H1 (cell line): ENCODE data around the gene SMYD4. TPM values are rescaled to one million over a fixed set of nuclear protein-coding genes. Genes with fewer than 3 reads are reported as not detected.

Experiments
- CTCF ChIA-PET: fragments of 300-600 bp; sonication (Branson Sonifier 250); formaldehyde crosslinking; loops from one replicate; lab custom pipeline; 2021; ENCODE audit not compliant: partially characterized antibody; lab: Charles Lee
- POLR2A ChIA-PET: fragments of 300-600 bp; sonication (Branson Sonifier 250); formaldehyde crosslinking; loops from one replicate; lab custom pipeline; 2021; ENCODE audit warnings: inconsistent platforms; ENCODE audit not compliant: partially characterized antibody; lab: Charles Lee
- DNase-seq, 2 experiments: peaks; one replicate each; pipeline versions ENCODE4 v3.0.0 to v3.0.0-alpha.2; 2010 to 2022; ENCODE audit warnings: low spot score in 2 of 2, low read depth in 1 of 2, mixed read lengths in 1 of 2
- FAIRE-seq: peaks from 2 replicates; lab custom pipeline; 2011; peaks lifted over from hg19 to GRCh38; lab: Jason Lieb, UNC
- H2AFZ ChIP-seq: 2 replicates; pipeline ENCODE4 v1.8.1; 2012; ENCODE audit warnings: low read length, inconsistent platforms
- H2AK5ac ChIP-seq: 2 replicates; pipeline ENCODE4 v1.6.1; 2013; ENCODE audit warnings: low read depth, low read length
- H2BK120ac ChIP-seq: replicated peaks from 2 replicates; pipeline ENCODE3; 2013; ENCODE audit warnings: low read depth, low read length, inconsistent platforms
- H2BK12ac ChIP-seq: 2 replicates; pipeline ENCODE4 v1.6.1; 2013; ENCODE audit warnings: low read depth, low read length
- H2BK15ac ChIP-seq: 2 replicates; pipeline ENCODE4 v1.6.1; 2013; ENCODE audit warnings: low read length
- H2BK20ac ChIP-seq: 2 replicates; pipeline ENCODE4 v1.6.1; 2013; ENCODE audit warnings: low read length
- H2BK5ac ChIP-seq: 2 replicates; pipeline ENCODE4 v1.6.1; 2013; ENCODE audit warnings: low read depth, low read length
- H3K14ac ChIP-seq: 2 replicates; pipeline ENCODE4 v1.6.1; 2013; ENCODE audit warnings: inconsistent platforms; ENCODE audit not compliant: insufficient read length
- H3K18ac ChIP-seq: 2 replicates; pipeline ENCODE4 v1.6.1; 2013; ENCODE audit warnings: low read length; ENCODE audit errors: extremely low read depth
- H3K23ac ChIP-seq: 2 replicates; pipeline ENCODE4 v1.6.1; 2013; ENCODE audit warnings: inconsistent platforms; ENCODE audit not compliant: insufficient read length
- H3K23me2 ChIP-seq: 2 replicates; pipeline ENCODE4 v1.6.1; 2013; ENCODE audit warnings: low read depth, low read length
- H3K27ac ChIP-seq: 2 replicates; pipeline ENCODE4 v1.6.1; 2011; ENCODE audit warnings: low read depth, low read length, inconsistent platforms
- H3K27me3 ChIP-seq, 4 experiments: replicated peaks in 1 of 4; 1 replicate in 1 of 4; 2 replicates in 3 of 4; pipeline versions ENCODE4 v1.6.1 to v1.8.1; 2011 to 2013; ENCODE audit warnings: low read length in 3 of 4, mild to moderate bottlenecking in 3 of 4, inconsistent platforms in 2 of 4, mixed read lengths in 2 of 4, moderate library complexity in 1 of 4; ENCODE audit not compliant: control insufficient read depth in 3 of 4, insufficient read depth in 3 of 4; ENCODE audit errors: extremely low read depth in 1 of 4
- H3K36me3 ChIP-seq, 4 experiments: 2 replicates each; pipeline versions ENCODE4 v1.6.1 to v1.8.1; 2011 to 2013; ENCODE audit warnings: mild to moderate bottlenecking in 4 of 4, low read length in 3 of 4, moderate library complexity in 2 of 4, control low read depth in 1 of 4, inconsistent platforms in 1 of 4; ENCODE audit not compliant: insufficient read depth in 4 of 4, control insufficient read depth in 2 of 4
- H3K4ac ChIP-seq: replicated peaks from 2 replicates; pipeline ENCODE3; 2013; ENCODE audit warnings: low read length, low read depth, mixed read lengths, inconsistent platforms; ENCODE audit not compliant: insufficient read length
- H3K4me1 ChIP-seq, 4 experiments: replicated peaks in 1 of 4; 1 replicate in 1 of 4; 2 replicates in 3 of 4; pipeline versions ENCODE4 v1.6.1 to v1.8.1; 2011 to 2013; ENCODE audit warnings: low read length in 3 of 4, inconsistent platforms in 2 of 4, mixed read lengths in 1 of 4; ENCODE audit not compliant: insufficient read depth in 4 of 4, control insufficient read depth in 3 of 4
- H3K4me2 ChIP-seq, 2 experiments: 2 replicates each; pipeline versions ENCODE4 v1.6.1 to v1.8.1; 2011 to 2013; ENCODE audit warnings: low read depth in 2 of 2, low read length in 2 of 2, control low read depth in 1 of 2, inconsistent platforms in 1 of 2, mild to moderate bottlenecking in 1 of 2; ENCODE audit not compliant: insufficient read depth in 1 of 2
- H3K4me3 ChIP-seq, 4 experiments: fragments of 200-600, 300-600 bp in 1 of 4; sonication (generic), shearing (Covaris generic), sonication (Bioruptor Twin) in 1 of 4; 2 replicates each; pipeline versions ENCODE4 v1.5.1 to v1.8.1; 2011 to 2016; ENCODE audit warnings: low read length in 4 of 4, low read depth in 3 of 4, control low read depth in 2 of 4, inconsistent platforms in 2 of 4, mild to moderate bottlenecking in 2 of 4, mixed read lengths in 1 of 4, moderate library complexity in 1 of 4; ENCODE audit not compliant: insufficient read depth in 2 of 4; ENCODE audit errors: extremely low read depth in 1 of 4
- H3K56ac ChIP-seq: replicated peaks from 2 replicates; pipeline ENCODE3; 2013; ENCODE audit warnings: low read depth, mild to moderate bottlenecking, mixed read lengths, low read length, inconsistent platforms; ENCODE audit not compliant: insufficient read length
- H3K79me1 ChIP-seq: 2 replicates; pipeline ENCODE4 v1.6.1; 2013; ENCODE audit warnings: low read depth, low read length, control low read depth
- H3K79me2 ChIP-seq, 2 experiments: 2 replicates each; pipeline versions ENCODE4 v1.6.1 to v1.8.1; 2012 to 2013; ENCODE audit warnings: low read length in 2 of 2, mild to moderate bottlenecking in 2 of 2, inconsistent platforms in 1 of 2; ENCODE audit not compliant: insufficient read depth in 2 of 2, control insufficient read depth in 1 of 2
- H3K9ac ChIP-seq, 4 experiments: replicated peaks in 1 of 4; 1 replicate in 1 of 4; 2 replicates in 3 of 4; pipeline versions ENCODE4 v1.6.1 to v1.8.1; 2011 to 2013; ENCODE audit warnings: low read depth in 3 of 4, low read length in 3 of 4, control low read depth in 2 of 4, mild to moderate bottlenecking in 2 of 4, moderate library complexity in 2 of 4, inconsistent platforms in 1 of 4; ENCODE audit errors: extremely low read depth in 1 of 4
- H3K9me3 ChIP-seq, 2 experiments: 2 replicates each; pipeline versions ENCODE4 v1.6.1 to v1.8.1; 2012 to 2013; ENCODE audit warnings: mild to moderate bottlenecking in 2 of 2, moderate library complexity in 2 of 2, control low read depth in 1 of 2, inconsistent platforms in 1 of 2, low read depth in 1 of 2, low read length in 1 of 2, mixed read lengths in 1 of 2; ENCODE audit not compliant: insufficient read depth in 2 of 2
- H4K20me1 ChIP-seq, 2 experiments: replicated peaks in 1 of 2; 2 replicates each; pipeline versions ENCODE3 to v1.8.1; 2011 to 2013; ENCODE audit warnings: inconsistent platforms in 2 of 2, low read length in 2 of 2, mild to moderate bottlenecking in 1 of 2; ENCODE audit not compliant: insufficient read depth in 2 of 2, control insufficient read depth in 1 of 2
- H4K5ac ChIP-seq: 2 replicates; pipeline ENCODE4 v1.6.1; 2013; ENCODE audit warnings: low read length, low read depth, mixed read lengths, inconsistent platforms; ENCODE audit not compliant: insufficient read length
- H4K8ac ChIP-seq: 2 replicates; pipeline ENCODE4 v1.8.0; 2013; ENCODE audit warnings: mild to moderate bottlenecking, moderate library complexity, low read length, inconsistent platforms; ENCODE audit not compliant: insufficient read depth; ENCODE audit errors: extremely low read depth
- H4K91ac ChIP-seq: replicated peaks from 2 replicates; pipeline ENCODE3; 2013; ENCODE audit warnings: low read length, mixed read lengths, inconsistent platforms; ENCODE audit not compliant: insufficient read length
- RNF2 ChIP-seq: fragments of 200-900, 300-1000 bp; sonication (generic); IDR thresholded peaks from 2 replicates; pipeline ENCODE4 v1.7.1; 2016; ENCODE audit warnings: borderline replicate concordance, low read depth, mild to moderate bottlenecking, antibody characterized with exemption, low read length; ENCODE audit not compliant: poor library complexity, severe bottlenecking; ENCODE audit errors: missing control alignments
- WGBS, 2 experiments: shearing (Covaris generic) in 1 of 2; methylation state at CpG; one replicate each; pipeline versions ENCODE4 v1.1.6 to v1.1.7; 2013 to 2015; ENCODE audit warnings: low lambda C conversion rate in 2 of 2, mixed read lengths in 2 of 2, inconsistent platforms in 1 of 2, low coverage in 1 of 2, missing lambda C conversion rate in 1 of 2; ENCODE audit not compliant: insufficient replicate concordance in 2 of 2, insufficient coverage in 1 of 2, insufficient read length in 1 of 2; ENCODE audit errors: extremely low coverage in 1 of 2, missing lambda C conversion rate in 1 of 2; 5-methylcytosine and 5-hydroxymethylcytosine counted together
- polyA plus RNA-seq, 7 experiments: library from polyadenylated mRNA; depleted of rRNA in 3 of 7; stranded (reverse) in 5 of 7; unstranded in 2 of 7; fragments of >200 nt in 5 of 7; fragments of 200-250 nt in 2 of 7; gene quantifications; 1 replicate in 5 of 7; 2 replicates in 1 of 7; 4 replicates in 1 of 7; pipeline versions ENCODE4 v1.2.1 to v1.2.3, GENCODE V29; 2011 to 2013; ENCODE audit warnings: missing spikeins in 2 of 7, mixed read lengths in 2 of 7
- total RNA-seq: library from RNA; stranded (reverse); fragmentation: NEBNext Ultra II Directional; extraction: Animal tissue kit (Norgen Biotek cat#: 25700); gene quantifications from 2 replicates; pipeline ENCODE4 v1.2.1, GENCODE V29; 2021

SMYD4 gene
- total and polyA plus RNA-seq, 2 of the 8 experiments (the other 6 are each of a cell fraction or from before 2014, with no cell fraction given), result 10.5 to 23.4 TPM

GRCh38 chr17:1733759-1734158 lies 95.9 kb downstream of the SMYD4 start:
- Histone ChIP-seq H2AFZ (no peak overlapping the region), H3K4me1 (peaks cover 0 to 7% (median 1%) of the 10 kb centered on the region in 4 experiments; a peak in 4 of 7 replicates), H3K27me3 (no peaks in the 10 kb centered on the region), H2BK12ac (no peak overlapping the region), H3K9me3 (no peaks in the 10 kb centered on the region), H3K14ac (no peak overlapping the region)
- DNase-seq, result no peak
- CTCF ChIA-PET, result interaction anchor here (0.6 to 7.1 kb wide), 6 partner anchors 13 to 131 kb away, joined by 3 to 34 read pairs (median 4); no protein-coding TSS in a partner anchor
- TF ChIP-seq RNF2, result no peak
- TF ChIP-seq, all 59 proteins: peak for 0
- POLR2A ChIA-PET, result interaction anchor here (1.2 to 2.2 kb wide), 5 partner anchors 9 to 29 kb away, joined by 3 to 8 read pairs (median 4); partner anchors contain the start of genes SERPINF1 and WDR81
- Histone ChIP-seq H3K4ac (no peak overlapping the region), H4K8ac (0 out of 2 replicates have a peak overlapping the region, but pooled peaks have one; percentile 5), H3K27ac (no peak overlapping the region), H3K4me3 (no peak overlapping the region), H3K56ac (no peak overlapping the region), H3K23ac (no peak overlapping the region), H3K23me2 (no peaks in the 10 kb centered on the region), H3K79me2 (no peaks in the 10 kb centered on the region), H2AK5ac (no peak overlapping the region), H3K18ac (no peak overlapping the region), H2BK120ac (no peak overlapping the region), H4K5ac (no peak overlapping the region), H2BK20ac (no peak overlapping the region), H3K36me3 (no peaks in the 10 kb centered on the region; a peak in 2 of 8 replicates), H4K20me1 (peaks cover 0 to 2% of the 10 kb centered on the region in 2 experiments), H2BK5ac (no peak overlapping the region), H3K9ac (no peak overlapping the region), H3K79me1 (no peaks in the 10 kb centered on the region), H4K91ac (no peak overlapping the region), H3K4me2 (no peak overlapping the region), H2BK15ac (no peak overlapping the region)
- 95% methylated on average over 29 of the region's 38 CpGs; no CpG with 5 or more reads in 1 of the 2 experiments for WGBS, 2 experiments
- FAIRE-seq, result no peak
